Stimulated activated CD8-positive, alpha-beta memory T cell treated with anti-CD3 and anti-CD28 coated beads, Interleukin-15, amount 100 ng/mL, for 48 hours (primary cell): Measurements from ENCODE around the gene ATAT1.

Experiments used
- DNase-seq, 2 donors: peaks; one replicate each; pipeline ENCODE4 v3.0.0-alpha.2; 2020; ENCODE audit warnings: low read depth in 2 of 2

ATAT1 gene

GRCh38 chr6:30684386-30685156 lies 57.9 kb downstream of the ATAT1 start:
- DNase-seq, result peak in 1 of 2 donors; percentile 50

GRCh38 chr6:30685157-30686008 lies 58.7 kb downstream of the ATAT1 start:
- DNase-seq, result no peak

GRCh38 chr6:30686009-30686907 lies 59.6 kb downstream of the ATAT1 start, which contains the start of gene PPP1R18:
TSS of gene PPP1R18 (minus strand) at chr6:30686645. CDS start at chr6:30686018, 627 bp downstream.
- peak; percentile 81 to 85 for DNase-seq

- peak; percentile 83 for DNase-seq
These were observed 60.4 kb downstream of the ATAT1 start for GRCh38 chr6:30686908-30687658.

- no peak for DNase-seq
These were observed 61.2 kb downstream of the ATAT1 start for GRCh38 chr6:30687659-30688431.

GRCh38 chr6:30688569-30688968 lies 61.9 kb downstream of the ATAT1 start:
- no peak for DNase-seq

- no peak for DNase-seq
These were observed 62.6 kb downstream of the ATAT1 start for GRCh38 chr6:30689022-30689865.

GRCh38 chr6:30689985-30690384 lies 63.3 kb downstream of the ATAT1 start:
- no peak for DNase-seq

GRCh38 chr6:30690403-30691207 lies 63.9 kb downstream of the ATAT1 start, which contains the start of gene NRM:
TSS of gene NRM (minus strand) at chr6:30690984. CDS start at chr6:30690974, 10 bp downstream.
- DNase-seq, result peak; percentile 64 to 71

- no peak for DNase-seq
These were observed 64.7 kb downstream of the ATAT1 start for GRCh38 chr6:30691208-30691847.
